22Rv1 (cell line): ENCODE data around the gene ZDHHC11.
"Not testable (repeated sequence)": the region's sequence is repeated elsewhere in the genome, so short reads cannot be mapped to it uniquely, and the experiment has no call there.

ENCODE experiments used
- ZFX ChIP-seq: fragments of 450-650 bp; IDR thresholded peaks from 2 replicates; pipeline ENCODE4 v1.6.1; 2017; ENCODE audit warnings: antibody characterized with exemption, borderline replicate concordance
- TF ChIP-seq, protein P1 (sequence below): fragments of 450-650 bp; IDR thresholded peaks from 2 replicates; pipeline ENCODE4 v1.5.1; 2017; ENCODE audit warnings: mild to moderate bottlenecking

DNA sequence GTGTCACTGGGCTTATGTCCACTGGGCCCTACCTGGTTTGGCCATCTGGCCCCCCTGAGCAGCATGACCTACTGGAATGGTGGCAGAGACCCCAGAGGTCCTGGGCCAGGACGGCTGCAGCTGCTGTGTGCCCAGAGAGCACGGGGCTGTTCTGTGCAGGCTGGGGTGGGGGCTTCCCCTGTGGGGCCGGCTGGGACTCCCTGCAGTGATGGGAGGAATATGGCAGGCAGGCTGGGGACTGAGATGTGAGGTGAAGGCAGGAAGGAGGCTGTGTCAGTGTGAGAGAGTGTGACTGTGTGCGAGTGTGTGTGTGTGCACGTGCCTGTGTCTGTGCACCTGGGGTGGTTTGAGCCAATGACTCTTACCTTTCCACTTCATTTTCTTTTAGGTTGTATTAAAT is 37.2 kb downstream of the ZDHHC11 start:
- TF ChIP-seq, protein P1, sequence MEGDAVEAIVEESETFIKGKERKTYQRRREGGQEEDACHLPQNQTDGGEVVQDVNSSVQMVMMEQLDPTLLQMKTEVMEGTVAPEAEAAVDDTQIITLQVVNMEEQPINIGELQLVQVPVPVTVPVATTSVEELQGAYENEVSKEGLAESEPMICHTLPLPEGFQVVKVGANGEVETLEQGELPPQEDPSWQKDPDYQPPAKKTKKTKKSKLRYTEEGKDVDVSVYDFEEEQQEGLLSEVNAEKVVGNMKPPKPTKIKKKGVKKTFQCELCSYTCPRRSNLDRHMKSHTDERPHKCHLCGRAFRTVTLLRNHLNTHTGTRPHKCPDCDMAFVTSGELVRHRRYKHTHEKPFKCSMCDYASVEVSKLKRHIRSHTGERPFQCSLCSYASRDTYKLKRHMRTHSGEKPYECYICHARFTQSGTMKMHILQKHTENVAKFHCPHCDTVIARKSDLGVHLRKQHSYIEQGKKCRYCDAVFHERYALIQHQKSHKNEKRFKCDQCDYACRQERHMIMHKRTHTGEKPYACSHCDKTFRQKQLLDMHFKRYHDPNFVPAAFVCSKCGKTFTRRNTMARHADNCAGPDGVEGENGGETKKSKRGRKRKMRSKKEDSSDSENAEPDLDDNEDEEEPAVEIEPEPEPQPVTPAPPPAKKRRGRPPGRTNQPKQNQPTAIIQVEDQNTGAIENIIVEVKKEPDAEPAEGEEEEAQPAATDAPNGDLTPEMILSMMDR = not testable (repeated sequence)
- TF ChIP-seq ZFX = not testable (repeated sequence)
